ENCODE results near the gene FBN3.

Gene FBN3

GRCh38 chr19:8086849-8087248 lies 62.5 kb downstream of the FBN3 start:
- H3K4me2 ChIP-seq (ENCODE audit: low read length) = no peak overlapping the region

GRCh38 chr19:8085598-8086408 lies 63.6 kb downstream of the FBN3 start:
- H3K4me2 ChIP-seq (ENCODE audit: low read length) = no peak overlapping the region
- no peaks in the 10 kb centered on the region; the same call in 1 of the 2 replicates for H3K9me3 ChIP-seq (ENCODE audit: low read length)
- no peak for TF ChIP-seq CTCF (IDR thresholded peaks at IDR 0.05; ENCODE audit: low read length)
- TF ChIP-seq EZH2 (IDR thresholded peaks at IDR 0.05; ENCODE audit: borderline replicate concordance, low read length) = no peak
- no peak overlapping the region for H3K9ac ChIP-seq (ENCODE audit: low read length)
- no peak overlapping the region for H2AFZ ChIP-seq (ENCODE audit: low read length)
- H3K27me3 ChIP-seq (ENCODE audit: insufficient read depth, low read length) = no peaks in the 10 kb centered on the region; the same call in 1 of the 2 replicates
- no peaks in the 10 kb centered on the region for H3K9me2 ChIP-seq (ENCODE audit: low read depth, low read length)
- no peaks in the 10 kb centered on the region for H3F3A ChIP-seq (ENCODE audit: insufficient read depth, low read length)
- no peak overlapping the region for H3K4me3 ChIP-seq (ENCODE audit: low read depth, low read length, poor library complexity, severe bottlenecking)
- H3K4me1 ChIP-seq (ENCODE audit: insufficient read depth, low read length, severe bottlenecking) = no peaks in the 10 kb centered on the region
- H4K20me1 ChIP-seq (ENCODE audit: insufficient read depth, low read length) = no peaks in the 10 kb centered on the region
- H3K27ac ChIP-seq (ENCODE audit: low read depth, low read length, poor library complexity, severe bottlenecking) = no peak overlapping the region
- no peaks in the 10 kb centered on the region for H3K36me3 ChIP-seq (ENCODE audit: insufficient read depth, low read length)
- no peaks in the 10 kb centered on the region for H3K79me2 ChIP-seq (ENCODE audit: insufficient read depth, low read length)

More at GRCh38 chr19:8086849-8087248, 62.5 kb downstream of the FBN3 start:
- Histone ChIP-seq H3K9me2 (ENCODE audit: low read depth, low read length) (no peaks in the 10 kb centered on the region), H3K9ac (ENCODE audit: low read length) (no peak overlapping the region), H3K27ac (ENCODE audit: low read depth, low read length, poor library complexity, severe bottlenecking) (no peak overlapping the region), H3K4me1 (ENCODE audit: insufficient read depth, low read length, severe bottlenecking) (no peaks in the 10 kb centered on the region), H3K27me3 (ENCODE audit: insufficient read depth, low read length) (no peaks in the 10 kb centered on the region; the same call in 1 of the 2 replicates), H3K36me3 (ENCODE audit: insufficient read depth, low read length) (no peaks in the 10 kb centered on the region), H3K4me3 (ENCODE audit: low read depth, low read length, poor library complexity, severe bottlenecking) (no peak overlapping the region), H2AFZ (ENCODE audit: low read length) (no peak overlapping the region), H3K79me2 (ENCODE audit: insufficient read depth, low read length) (no peaks in the 10 kb centered on the region), H4K20me1 (ENCODE audit: insufficient read depth, low read length) (no peaks in the 10 kb centered on the region), H3K9me3 (ENCODE audit: low read length) (no peaks in the 10 kb centered on the region; the same call in 1 of the 2 replicates), H3F3A (ENCODE audit: insufficient read depth, low read length) (no peaks in the 10 kb centered on the region)
- TF ChIP-seq EZH2 (IDR thresholded peaks at IDR 0.05; ENCODE audit: borderline replicate concordance, low read length) (no peak), CTCF (IDR thresholded peaks at IDR 0.05; ENCODE audit: low read length) (no peak)

- Histone ChIP-seq H3K4me1 (ENCODE audit: insufficient read depth, low read length, severe bottlenecking) (no peaks in the 10 kb centered on the region), H3K4me2 (ENCODE audit: low read length) (no peak overlapping the region), H3F3A (ENCODE audit: insufficient read depth, low read length) (no peaks in the 10 kb centered on the region), H3K9me3 (ENCODE audit: low read length) (no peaks in the 10 kb centered on the region; the same call in 1 of the 2 replicates), H3K9ac (ENCODE audit: low read length) (no peak overlapping the region), H3K36me3 (ENCODE audit: insufficient read depth, low read length) (no peaks in the 10 kb centered on the region), H4K20me1 (ENCODE audit: insufficient read depth, low read length) (no peaks in the 10 kb centered on the region), H3K4me3 (ENCODE audit: low read depth, low read length, poor library complexity, severe bottlenecking) (no peak overlapping the region), H2AFZ (ENCODE audit: low read length) (no peak overlapping the region), H3K27me3 (ENCODE audit: insufficient read depth, low read length) (no peaks in the 10 kb centered on the region; the same call in 1 of the 2 replicates), H3K79me2 (ENCODE audit: insufficient read depth, low read length) (no peaks in the 10 kb centered on the region), H3K9me2 (ENCODE audit: low read depth, low read length) (no peaks in the 10 kb centered on the region), H3K27ac (ENCODE audit: low read depth, low read length, poor library complexity, severe bottlenecking) (no peak overlapping the region)
- no peak for TF ChIP-seq EZH2 (IDR thresholded peaks at IDR 0.05; ENCODE audit: borderline replicate concordance, low read length)
- TF ChIP-seq CTCF (IDR thresholded peaks at IDR 0.05; ENCODE audit: low read length) = no peak
Measured at GRCh38 chr19:8084152-8084551, 65.2 kb downstream of the FBN3 start.

All from OCI-LY1 (cell line).